Trophoblast cell (in vitro differentiated cells and primary cell): ENCODE results near the gene POU5F1.
A peak's percentile ranks its signal among the peaks of the same experiment; 100 is the strongest.

ENCODE experiments used
- DNase-seq, 2 donors: peaks; one replicate each; pipeline ENCODE4 v3.0.0-alpha.2; 2016
- H2AFZ ChIP-seq: 2 replicates; pipeline ENCODE4 v1.6.1; 2013; ENCODE audit warnings: low read length, moderate library complexity, mild to moderate bottlenecking; ENCODE audit not compliant: insufficient read depth, poor library complexity
- H2AK5ac ChIP-seq: 2 replicates; pipeline ENCODE4 v1.6.1; 2013; ENCODE audit warnings: mild to moderate bottlenecking, low read length
- H2BK120ac ChIP-seq: 2 replicates; pipeline ENCODE4 v1.6.1; 2013; ENCODE audit warnings: low read length, mild to moderate bottlenecking, moderate library complexity; ENCODE audit not compliant: insufficient read depth, poor library complexity
- H2BK12ac ChIP-seq: 2 replicates; pipeline ENCODE4 v1.6.1; 2013; ENCODE audit warnings: mild to moderate bottlenecking, low read length, moderate library complexity
- H2BK5ac ChIP-seq: 2 replicates; pipeline ENCODE4 v1.6.1; 2013; ENCODE audit warnings: low read length, low read depth, moderate library complexity, mild to moderate bottlenecking; ENCODE audit not compliant: poor library complexity
- H3K14ac ChIP-seq: 2 replicates; pipeline ENCODE4 v1.6.1; 2013; ENCODE audit warnings: mild to moderate bottlenecking, low read length
- H3K18ac ChIP-seq: 2 replicates; pipeline ENCODE4 v1.6.1; 2013; ENCODE audit warnings: mild to moderate bottlenecking, low read length
- H3K23ac ChIP-seq: 2 replicates; pipeline ENCODE4 v1.6.1; 2013; ENCODE audit warnings: low read length
- H3K27ac ChIP-seq: 2 replicates; pipeline ENCODE4 v1.5.1; 2013; ENCODE audit warnings: low read depth, mild to moderate bottlenecking, inconsistent platforms, low read length, moderate library complexity
- H3K27me3 ChIP-seq: 2 replicates; pipeline ENCODE4 v1.6.1; 2013; ENCODE audit warnings: inconsistent platforms, mild to moderate bottlenecking, low read length, moderate library complexity; ENCODE audit not compliant: insufficient read depth
- H3K36me3 ChIP-seq, 2 experiments: 1 replicate in 1 of 2; 2 replicates in 1 of 2; pipeline ENCODE4 v1.6.1; 2013; ENCODE audit warnings: low read length in 2 of 2, mild to moderate bottlenecking in 2 of 2, moderate library complexity in 1 of 2; ENCODE audit not compliant: insufficient read depth in 2 of 2, control insufficient read depth in 1 of 2
- H3K4ac ChIP-seq: 2 replicates; pipeline ENCODE4 v1.6.1; 2013; ENCODE audit warnings: low read depth, mild to moderate bottlenecking, low read length, moderate library complexity
- H3K4me1 ChIP-seq, 2 experiments: 1 replicate in 1 of 2; 2 replicates in 1 of 2; pipeline ENCODE4 v1.6.1; 2013; ENCODE audit warnings: low read length in 2 of 2, mild to moderate bottlenecking in 2 of 2, moderate library complexity in 1 of 2; ENCODE audit not compliant: insufficient read depth in 2 of 2, control insufficient read depth in 1 of 2
- H3K4me2 ChIP-seq: 2 replicates; pipeline ENCODE4 v1.6.1; 2013; ENCODE audit warnings: inconsistent platforms, mild to moderate bottlenecking, low read length, moderate library complexity
- H3K4me3 ChIP-seq: 2 replicates; pipeline ENCODE4 v1.5.1; 2013; ENCODE audit warnings: mild to moderate bottlenecking, low read depth, low read length, inconsistent platforms
- H3K79me1 ChIP-seq: one replicate; pipeline ENCODE4 v1.6.1; 2013; ENCODE audit warnings: low read length
- H3K79me2 ChIP-seq: 2 replicates; pipeline ENCODE4 v1.6.1; 2013; ENCODE audit warnings: low read length, mild to moderate bottlenecking; ENCODE audit not compliant: control insufficient read depth, insufficient read depth, poor library complexity
- H3K9ac ChIP-seq: 2 replicates; pipeline ENCODE4 v1.6.1; 2013; ENCODE audit warnings: mild to moderate bottlenecking, low read length
- H3K9me3 ChIP-seq: 2 replicates; pipeline ENCODE4 v1.6.1; 2013; ENCODE audit warnings: low read depth, mild to moderate bottlenecking, control low read depth, inconsistent platforms, low read length; ENCODE audit not compliant: insufficient read depth
- H4K12ac ChIP-seq: 2 replicates; pipeline ENCODE4 v1.6.1; 2013; ENCODE audit warnings: low read depth, mild to moderate bottlenecking, low read length, moderate library complexity
- H4K8ac ChIP-seq: 2 replicates; pipeline ENCODE4 v1.6.1; 2013; ENCODE audit warnings: low read depth, mild to moderate bottlenecking, low read length, moderate library complexity
- H4K91ac ChIP-seq: one replicate; pipeline ENCODE4 v1.6.1; 2013; ENCODE audit warnings: low read depth, mild to moderate bottlenecking, low read length, moderate library complexity
- WGBS: extraction: QIAGEN DNeasy Blood & Tissue Kit; methylation state at CpG from one replicate; pipeline ENCODE4 v1.1.7; 2013; ENCODE audit warnings: missing lambda C conversion rate; ENCODE audit not compliant: insufficient read length, insufficient coverage; ENCODE audit errors: extremely low coverage; 5-methylcytosine and 5-hydroxymethylcytosine counted together

The POU5F1 gene

GRCh38 chr6:31210741-31211532, 40.5 kb upstream of the POU5F1 start:
- WGBS, result no CpG with 5 or more reads among the region's 5 CpGs
- no peak overlapping the region for H4K91ac ChIP-seq

GRCh38 chr6:31210123-31210522, 39.6 kb upstream of the POU5F1 start:
- H3K79me2 ChIP-seq, result no peaks in the 10 kb centered on the region
- no peak overlapping the region for H3K4me2 ChIP-seq
- WGBS, result no CpG with 5 or more reads among the region's 6 CpGs

More at GRCh38 chr6:31210741-31211532, 40.5 kb upstream of the POU5F1 start:
- Histone ChIP-seq H3K4me1 (no peaks in the 10 kb centered on the region), H2BK12ac (no peak overlapping the region), H3K9ac (no peak overlapping the region), H3K27ac (no peak overlapping the region), H3K4ac (no peak overlapping the region), H3K4me2 (no peak overlapping the region), H4K12ac (no peak overlapping the region), H2AFZ (no peak overlapping the region), H3K4me3 (no peak overlapping the region), H3K27me3 (no peaks in the 10 kb centered on the region), H2AK5ac (no peak overlapping the region), H3K23ac (no peak overlapping the region), H3K14ac (no peak overlapping the region), H3K9me3 (no peaks in the 10 kb centered on the region), H3K18ac (no peak overlapping the region), H3K79me1 (no peaks in the 10 kb centered on the region), H3K79me2 (no peaks in the 10 kb centered on the region), H4K8ac (no peak overlapping the region), H3K36me3 (no peaks in the 10 kb centered on the region), H2BK120ac (no peak overlapping the region), H2BK5ac (no peak overlapping the region)
- DNase-seq, result no peak

GRCh38 chr6:31209137-31209536, 38.7 kb upstream of the POU5F1 start:
- no peak overlapping the region for H3K4me3 ChIP-seq
- no peak overlapping the region for H4K8ac ChIP-seq
- H2BK120ac ChIP-seq, result no peak overlapping the region
- H2AFZ ChIP-seq, result no peak overlapping the region
- H4K12ac ChIP-seq, result no peak overlapping the region
- DNase-seq, result no peak
- no peaks in the 10 kb centered on the region for H3K36me3 ChIP-seq
- H3K27me3 ChIP-seq, result no peaks in the 10 kb centered on the region
- no peak overlapping the region for H3K27ac ChIP-seq
- no peaks in the 10 kb centered on the region for H3K79me2 ChIP-seq
- WGBS, result no CpG with 5 or more reads among the region's 2 CpGs
- no peak overlapping the region for H2AK5ac ChIP-seq
- H3K23ac ChIP-seq, result no peak overlapping the region
- no peak overlapping the region for H3K18ac ChIP-seq
- no peaks in the 10 kb centered on the region for H3K4me1 ChIP-seq
- no peak overlapping the region for H3K9ac ChIP-seq
- no peaks in the 10 kb centered on the region for H3K79me1 ChIP-seq
- H3K4ac ChIP-seq, result no peak overlapping the region
- H3K4me2 ChIP-seq, result no peak overlapping the region
- H3K9me3 ChIP-seq, result no peaks in the 10 kb centered on the region
- no peak overlapping the region for H3K14ac ChIP-seq
- H2BK5ac ChIP-seq, result no peak overlapping the region
- no peak overlapping the region for H4K91ac ChIP-seq
- H2BK12ac ChIP-seq, result no peak overlapping the region

More at GRCh38 chr6:31210123-31210522, 39.6 kb upstream of the POU5F1 start:
- Histone ChIP-seq H4K91ac (no peak overlapping the region), H3K4ac (no peak overlapping the region), H3K9ac (no peak overlapping the region), H3K4me3 (no peak overlapping the region), H3K18ac (no peak overlapping the region), H3K36me3 (no peaks in the 10 kb centered on the region), H4K12ac (no peak overlapping the region), H2BK12ac (no peak overlapping the region), H3K27ac (no peak overlapping the region), H4K8ac (no peak overlapping the region), H2BK120ac (no peak overlapping the region), H2AK5ac (no peak overlapping the region), H2BK5ac (no peak overlapping the region), H3K4me1 (no peaks in the 10 kb centered on the region), H2AFZ (no peak overlapping the region), H3K27me3 (no peaks in the 10 kb centered on the region), H3K79me1 (no peaks in the 10 kb centered on the region), H3K9me3 (no peaks in the 10 kb centered on the region), H3K23ac (no peak overlapping the region), H3K14ac (no peak overlapping the region)
- DNase-seq, result no peak

DNA sequence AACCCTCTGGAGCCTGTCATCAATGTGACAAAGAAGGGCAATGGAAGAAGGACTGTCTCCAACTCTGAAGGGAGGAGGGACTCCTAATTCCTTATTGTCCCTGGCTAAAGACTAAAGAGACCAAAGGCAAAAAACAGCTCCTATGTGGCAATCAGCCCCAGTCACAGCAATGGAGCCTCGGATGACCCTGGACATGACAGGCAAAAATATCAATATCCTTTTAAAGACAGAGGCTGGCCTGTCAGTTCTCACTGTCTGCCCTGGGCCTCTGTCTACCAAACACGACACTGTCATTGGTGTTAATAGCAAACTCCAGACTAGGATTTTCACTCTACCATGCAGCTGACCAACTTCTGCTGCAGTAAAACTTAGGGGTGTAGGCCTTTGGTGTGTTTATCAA, 38.0 kb upstream of the POU5F1 start:
- Histone ChIP-seq H2AK5ac (no peak overlapping the region), H3K27me3 (no peaks in the 10 kb centered on the region), H4K12ac (no peak overlapping the region), H2BK120ac (no peak overlapping the region), H3K18ac (no peak overlapping the region), H3K14ac (no peak overlapping the region), H3K4ac (no peak overlapping the region), H3K4me3 (no peak overlapping the region), H3K9ac (peak overlapping the region; percentile 31), H3K79me2 (no peaks in the 10 kb centered on the region), H4K8ac (no peak overlapping the region), H2BK12ac (no peak overlapping the region), H3K4me2 (no peak overlapping the region), H3K9me3 (no peaks in the 10 kb centered on the region), H3K23ac (peak overlapping the region; percentile 13), H3K27ac (no peak overlapping the region), H3K4me1 (peaks cover 2% of the 10 kb centered on the region in 2 experiments), H2BK5ac (no peak overlapping the region), H3K79me1 (no peaks in the 10 kb centered on the region), H2AFZ (no peak overlapping the region), H3K36me3 (no peaks in the 10 kb centered on the region), H4K91ac (no peak overlapping the region)
- DNase-seq, result no peak
- no CpG with 5 or more reads among the region's 2 CpGs for WGBS
